K562 (cell line): Measurements from ENCODE around the gene GLCCI1. TPM values are rescaled to one million over a fixed set of nuclear protein-coding genes. Genes with fewer than 3 reads are reported as not detected.

Source experiments
- ATAC-seq: fragments of 200-7000 bp; cut with Tn5 transposase; 3 replicates; pipeline ENCODE4 v1.9.1; 2020; ENCODE audit warnings: moderate library complexity
- BruUV-seq: library from RNA; stranded (reverse); fragments of 400-500 nt; replicated peaks from 2 replicates; lab custom pipeline; 2021; lab: Mats Ljungman, UMichigan
- CTCF ChIA-PET: fragments of 300-600 bp; formaldehyde crosslinking; extraction: SDS; loops from one replicate; lab custom pipeline; 2021; ENCODE audit warnings: low intra/inter-chr PET ratio; lab: Yijun Ruan, JAX
- POLR2A ChIA-PET: fragments of 300-600, 350-650 bp; sonication (Branson Sonifier 250); formaldehyde crosslinking; extraction: SDS; loops from one replicate; lab custom pipeline; 2021; ENCODE audit warnings: antibody characterized with exemption, inconsistent platforms; lab: Yijun Ruan, JAX
- DNase-seq, 4 experiments: peaks; one replicate each; pipeline versions ENCODE4 v3.0.0 to v3.0.0-alpha.2; 2011 to 2018; ENCODE audit warnings: low spot score in 3 of 4, mixed read lengths in 3 of 4; ENCODE audit errors: extremely low read depth in 1 of 4
- FAIRE-seq: peaks from 2 replicates; lab custom pipeline; 2011; peaks lifted over from hg19 to GRCh38; lab: Jason Lieb, UNC
- H2AFZ ChIP-seq: 2 replicates; pipeline ENCODE4 v1.6.0; 2011; ENCODE audit warnings: low read depth, low read length, control low read depth, inconsistent platforms
- H3K27ac ChIP-seq: fragments of 200-600 bp; 3 replicates; pipeline ENCODE4 v1.8.0; 2011; ENCODE audit warnings: low read depth, mild to moderate bottlenecking, control low read depth, inconsistent platforms, low read length, moderate library complexity, mixed read lengths; ENCODE audit errors: extremely low read depth
- H3K27me3 ChIP-seq, 2 experiments: fragments of 300-600 bp in 1 of 2; 2 replicates in 1 of 2; 3 replicates in 1 of 2; pipeline versions ENCODE4 v1.6.0 to v1.8.0; 2011; ENCODE audit warnings: inconsistent platforms in 2 of 2, low read length in 2 of 2, mild to moderate bottlenecking in 1 of 2, mixed read lengths in 1 of 2, moderate library complexity in 1 of 2; ENCODE audit not compliant: control insufficient read depth in 2 of 2, insufficient read depth in 2 of 2
- H3K36me3 ChIP-seq: fragments of 300-600 bp; 3 replicates; pipeline ENCODE4 v1.8.0; 2011; ENCODE audit warnings: mild to moderate bottlenecking, low read length, inconsistent platforms; ENCODE audit not compliant: control insufficient read depth, insufficient read depth
- H3K4me1 ChIP-seq, 2 experiments: fragments of 200-600 bp in 1 of 2; replicated peaks in 1 of 2; 2 replicates in 1 of 2; 3 replicates in 1 of 2; pipeline versions ENCODE4 v1.5.1 to v1.8.0; 2011; ENCODE audit warnings: inconsistent platforms in 2 of 2, low read length in 2 of 2, mild to moderate bottlenecking in 1 of 2, mixed read lengths in 1 of 2, moderate library complexity in 1 of 2; ENCODE audit not compliant: control insufficient read depth in 2 of 2, insufficient read depth in 2 of 2
- H3K4me2 ChIP-seq: 2 replicates; pipeline ENCODE4 v1.6.1; 2011; ENCODE audit warnings: low read length, control low read depth, inconsistent platforms, mixed read lengths; ENCODE audit not compliant: insufficient read depth
- H3K4me3 ChIP-seq: fragments of 200-600 bp; sonication (generic), shearing (Covaris generic); 2 replicates; pipeline ENCODE4 v1.5.1; 2016; ENCODE audit warnings: control low read depth, inconsistent platforms
- H3K79me2 ChIP-seq: fragments of 200-600 bp; 3 replicates; pipeline ENCODE4 v1.8.0; 2011; ENCODE audit warnings: low read length, inconsistent platforms; ENCODE audit not compliant: control insufficient read depth, insufficient read depth
- H3K9ac ChIP-seq, 2 experiments: 2 replicates each; pipeline versions ENCODE4 v1.6.0 to v1.6.1; 2011; ENCODE audit warnings: low read depth in 2 of 2, low read length in 2 of 2, control low read depth in 1 of 2, inconsistent platforms in 1 of 2, mild to moderate bottlenecking in 1 of 2, mixed read lengths in 1 of 2; ENCODE audit not compliant: insufficient read depth in 1 of 2
- H3K9me1 ChIP-seq: one replicate; pipeline ENCODE4 v1.6.0; 2011; ENCODE audit warnings: inconsistent platforms, mild to moderate bottlenecking, low read length, moderate library complexity; ENCODE audit not compliant: control insufficient read depth, insufficient read depth
- H3K9me3 ChIP-seq: replicated peaks from 2 replicates; pipeline ENCODE4 v1.5.1; 2011; ENCODE audit warnings: low read depth, low read length, inconsistent platforms; ENCODE audit not compliant: control insufficient read depth, insufficient read depth
- H4K20me1 ChIP-seq: replicated peaks from 2 replicates; pipeline ENCODE4 v1.6.1; 2011; ENCODE audit warnings: low read length, inconsistent platforms, mixed read lengths; ENCODE audit not compliant: control insufficient read depth, insufficient read depth
- ADNP ChIP-seq: fragments of 200-800 bp; sonication (Bioruptor generic); IDR thresholded peaks from 2 replicates; pipeline ENCODE4 v1.6.1; 2016; ENCODE audit warnings: missing genetic modification characterization, missing compliant biosample characterization
- CHCHD3 ChIP-seq: fragments of 250-450 bp; sonication (Bioruptor Pico); IDR thresholded peaks from 2 replicates; pipeline ENCODE4 v2.1.2; 2022; ENCODE audit warnings: mild to moderate bottlenecking
- GABPB2 ChIP-seq: fragments of 250-450 bp; sonication (Bioruptor Pico); conservative IDR thresholded peaks from 2 replicates; pipeline ENCODE4 v1.5.1; 2021; ENCODE audit warnings: mild to moderate bottlenecking
- GATAD2B ChIP-seq: fragments of 450-650 bp; IDR thresholded peaks from 2 replicates; pipeline ENCODE4 v1.6.1; 2017; ENCODE audit warnings: mild to moderate bottlenecking, borderline replicate concordance
- JUNB ChIP-seq: fragments of 450-650 bp; formaldehyde crosslinking; conservative IDR thresholded peaks from 2 replicates; pipeline ENCODE4 v1.4.0; 2020; ENCODE audit warnings: mild to moderate bottlenecking
- KHSRP ChIP-seq: fragments of 450-650 bp; IDR thresholded peaks from 2 replicates; pipeline ENCODE4 v1.6.1; 2017
- MCM2 ChIP-seq: fragments of 450-650 bp; IDR thresholded peaks from 2 replicates; pipeline ENCODE4 v1.6.1; 2017; ENCODE audit warnings: low read depth, mild to moderate bottlenecking
- MED1 ChIP-seq: sonication (generic); formaldehyde crosslinking; IDR thresholded peaks from 2 replicates; pipeline ENCODE4 v1.8.1; 2023; ENCODE audit warnings: missing genetic modification reagents, borderline replicate concordance
- MEF2D ChIP-seq: conservative IDR thresholded peaks from 2 replicates; pipeline ENCODE4 v1.6.1; 2016; ENCODE audit warnings: low read depth, missing genetic modification characterization, missing compliant biosample characterization
- NR2C1 ChIP-seq, 2 experiments: fragments of 450-650 bp; IDR thresholded peaks; 2 replicates each; pipeline ENCODE4 v1.6.1; 2017; ENCODE audit warnings: mild to moderate bottlenecking in 2 of 2, antibody characterized with exemption in 1 of 2, inconsistent platforms in 1 of 2, missing compliant biosample characterization in 1 of 2, missing genetic modification characterization in 1 of 2
- PTTG1 ChIP-seq: fragments of 450-650 bp; IDR thresholded peaks from 2 replicates; pipeline ENCODE4 v1.6.1; 2016; ENCODE audit warnings: low read depth, mild to moderate bottlenecking, missing genetic modification characterization, missing compliant biosample characterization
- TAF15 ChIP-seq: fragments of 200-400 bp; formaldehyde crosslinking; IDR thresholded peaks from 2 replicates; pipeline ENCODE4 v1.6.1; 2017; ENCODE audit warnings: mild to moderate bottlenecking, low read depth, low read length, moderate library complexity
- TRIM28 ChIP-seq: fragments of 450-650 bp; IDR thresholded peaks from 2 replicates; pipeline ENCODE4 v1.6.1; 2017
- ZNF561 ChIP-seq: fragments of 450-650 bp; formaldehyde crosslinking; conservative IDR thresholded peaks from 2 replicates; pipeline ENCODE4 v1.4.0; 2020; ENCODE audit warnings: mild to moderate bottlenecking, moderate library complexity
- WGBS: fragments of 100-300 bp; shearing (Covaris generic); methylation state at CpG from one replicate; pipeline ENCODE4 v1.1.6; 2016; ENCODE audit warnings: low coverage, mixed read lengths; ENCODE audit not compliant: insufficient coverage; ENCODE audit errors: missing lambda C conversion rate; 5-methylcytosine and 5-hydroxymethylcytosine counted together
- in situ Hi-C: fragments of 300-500 bp; cut with MboI; formaldehyde crosslinking; loops from 4 replicates; pipeline ENCODE4 v1.15.0; 2018; ENCODE audit warnings: inconsistent platforms, mixed read lengths
- intact Hi-C: fragments of 100-400 bp; cut with micrococcal nuclease; formaldehyde crosslinking; loops from 2 replicates; pipeline ENCODE4 v1.14.2; 2022
- polyA plus RNA-seq, 8 experiments: library from polyadenylated mRNA; depleted of rRNA in 4 of 8; stranded (reverse) in 5 of 8; unstranded in 3 of 8; fragments of >200 nt; fragmentation: Nextera tagmentation in 2 of 8; fragmentation: Illumina TruSeq in 1 of 8; extraction: Ambion mirVana in 2 of 8; extraction: Trizol in 1 of 8; gene quantifications; 2 replicates each; pipeline versions ENCODE4 v1.2.1 to v1.2.3, GENCODE V29; 2011 to 2014; ENCODE audit warnings: inconsistent platforms in 1 of 8, missing spikeins in 1 of 8
- total RNA-seq, 7 experiments: library from RNA; depleted of rRNA in 6 of 7; stranded (reverse); fragments of >200 nt in 6 of 7; fragmentation: Illumina TruSeq in 2 of 7; extraction: Trizol in 2 of 7; gene quantifications; 2 replicates each; pipeline versions ENCODE4 v1.2.1 to v1.2.3, GENCODE V29; 2011 to 2021; ENCODE audit warnings: low replicate concordance in 1 of 7
- TF ChIP-seq, protein P1 (sequence below): fragments of 450-650 bp; IDR thresholded peaks from 2 replicates; pipeline ENCODE4 v1.6.1; 2016; ENCODE audit warnings: low read depth, mild to moderate bottlenecking, moderate library complexity
- TF ChIP-seq, protein P2 (sequence below): fragments of 200-800 bp; sonication (Bioruptor generic); IDR thresholded peaks from 2 replicates; pipeline ENCODE4 v1.6.1; 2017; ENCODE audit warnings: missing genetic modification characterization, missing compliant biosample characterization
- TF ChIP-seq, protein P3 (sequence below): fragments of 250-450 bp; sonication (Bioruptor Pico); IDR thresholded peaks from 2 replicates; pipeline ENCODE4 v1.9.0; 2021; ENCODE audit warnings: mild to moderate bottlenecking, inconsistent platforms
- TF ChIP-seq, protein P4 (sequence below), 2 experiments: fragments of 450-650 bp in 1 of 2; sonication (generic) in 1 of 2; formaldehyde crosslinking in 1 of 2; IDR thresholded peaks in 1 of 2; conservative IDR thresholded peaks in 1 of 2; 2 replicates each; pipeline versions ENCODE4 v1.6.1 to v1.8.1; 2016 to 2023; ENCODE audit warnings: mild to moderate bottlenecking in 2 of 2, moderate library complexity in 2 of 2, inconsistent platforms in 1 of 2, missing genetic modification reagents in 1 of 2

The GLCCI1 gene
- total and polyA plus RNA-seq, 9 of the 15 experiments (the other 6 are each of a cell fraction or from before 2014, with no cell fraction given): 2.7 to 11.9 (median 7.2) TPM

DNA sequence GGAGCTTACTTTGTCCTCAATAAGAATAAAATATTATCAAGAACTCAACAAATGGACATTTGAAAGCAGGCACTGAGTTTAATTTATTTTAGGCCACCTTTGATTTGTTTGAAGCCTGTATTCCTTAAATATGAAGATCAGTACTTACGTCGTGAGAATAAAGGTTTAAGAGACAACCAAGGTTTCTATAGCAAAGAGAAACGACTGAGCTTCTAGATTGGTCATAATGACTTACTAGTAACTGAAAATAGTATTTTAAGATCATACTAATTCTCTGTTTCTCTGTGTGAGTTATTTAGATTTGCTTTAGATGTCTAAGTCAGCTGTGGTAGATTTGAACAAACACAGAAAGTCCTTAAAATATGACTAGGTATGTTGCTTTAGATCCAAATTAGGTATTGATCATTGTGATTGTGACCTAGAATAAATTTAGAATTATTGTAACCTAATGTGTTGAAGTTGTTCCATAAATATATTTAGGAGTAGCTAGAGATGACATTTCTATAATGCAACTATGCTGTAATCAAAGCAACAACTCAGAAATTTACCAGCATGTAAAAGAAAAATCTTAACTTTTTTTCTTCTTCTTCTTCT is 2.4 kb upstream of the GLCCI1 start:
- Histone ChIP-seq H3K79me2 (peaks cover 15% of the 10 kb centered on the region), H3K4me1 (peaks cover 2 to 9% of the 10 kb centered on the region in 2 experiments; a peak in 3 of 5 replicates), H3K9me3 (no peaks in the 10 kb centered on the region), H4K20me1 (peaks cover 3% of the 10 kb centered on the region; the same call in 1 of the 2 replicates), H3K9ac (no peak overlapping the region), H3K27ac (no peak overlapping the region), H3K36me3 (no peaks in the 10 kb centered on the region), H3K9me1 (no peaks in the 10 kb centered on the region), H3K4me3 (no peak overlapping the region), H3K4me2 (no peak overlapping the region), H3K27me3 (no peaks in the 10 kb centered on the region), H2AFZ (no peak overlapping the region)
- BruUV-seq: no TSS peak
- ChIA-PET POLR2A (interaction anchor here (1.1 to 1.2 kb wide), 2 partner anchors 19 to 21 kb away, joined by 3 to 4 read pairs; no protein-coding TSS in a partner anchor), CTCF (no interaction called here)
- no peak for ATAC-seq
- intact Hi-C loops (no loop called here), in situ Hi-C loops (no loop called here)
- FAIRE-seq: no peak
- WGBS: 10% methylated on average over 3 of the region's 3 CpGs
- no peak for DNase-seq
- TF ChIP-seq MEF2D (tag): no peak
- TF ChIP-seq, protein P1, sequence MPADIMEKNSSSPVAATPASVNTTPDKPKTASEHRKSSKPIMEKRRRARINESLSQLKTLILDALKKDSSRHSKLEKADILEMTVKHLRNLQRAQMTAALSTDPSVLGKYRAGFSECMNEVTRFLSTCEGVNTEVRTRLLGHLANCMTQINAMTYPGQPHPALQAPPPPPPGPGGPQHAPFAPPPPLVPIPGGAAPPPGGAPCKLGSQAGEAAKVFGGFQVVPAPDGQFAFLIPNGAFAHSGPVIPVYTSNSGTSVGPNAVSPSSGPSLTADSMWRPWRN: no peak
- no peak for TF ChIP-seq ADNP (tag)
- no peak for TF ChIP-seq TRIM28
- TF ChIP-seq ZNF561 (CRISPR knock-in tag): no peak
- TF ChIP-seq, protein P2, sequence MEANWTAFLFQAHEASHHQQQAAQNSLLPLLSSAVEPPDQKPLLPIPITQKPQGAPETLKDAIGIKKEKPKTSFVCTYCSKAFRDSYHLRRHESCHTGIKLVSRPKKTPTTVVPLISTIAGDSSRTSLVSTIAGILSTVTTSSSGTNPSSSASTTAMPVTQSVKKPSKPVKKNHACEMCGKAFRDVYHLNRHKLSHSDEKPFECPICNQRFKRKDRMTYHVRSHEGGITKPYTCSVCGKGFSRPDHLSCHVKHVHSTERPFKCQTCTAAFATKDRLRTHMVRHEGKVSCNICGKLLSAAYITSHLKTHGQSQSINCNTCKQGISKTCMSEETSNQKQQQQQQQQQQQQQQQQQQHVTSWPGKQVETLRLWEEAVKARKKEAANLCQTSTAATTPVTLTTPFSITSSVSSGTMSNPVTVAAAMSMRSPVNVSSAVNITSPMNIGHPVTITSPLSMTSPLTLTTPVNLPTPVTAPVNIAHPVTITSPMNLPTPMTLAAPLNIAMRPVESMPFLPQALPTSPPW (CRISPR knock-in tag): no peak
- TF ChIP-seq TAF15: no peak
- no peak for TF ChIP-seq NR2C1 (IDR thresholded peaks at IDR 0.05)
- TF ChIP-seq NR2C1 (tag; IDR thresholded peaks at IDR 0.05): no peak
- TF ChIP-seq KHSRP: no peak
- TF ChIP-seq MED1 (CRISPR knock-in tag): no peak
- TF ChIP-seq CHCHD3 (CRISPR knock-in tag): no peak
- TF ChIP-seq, protein P3, sequence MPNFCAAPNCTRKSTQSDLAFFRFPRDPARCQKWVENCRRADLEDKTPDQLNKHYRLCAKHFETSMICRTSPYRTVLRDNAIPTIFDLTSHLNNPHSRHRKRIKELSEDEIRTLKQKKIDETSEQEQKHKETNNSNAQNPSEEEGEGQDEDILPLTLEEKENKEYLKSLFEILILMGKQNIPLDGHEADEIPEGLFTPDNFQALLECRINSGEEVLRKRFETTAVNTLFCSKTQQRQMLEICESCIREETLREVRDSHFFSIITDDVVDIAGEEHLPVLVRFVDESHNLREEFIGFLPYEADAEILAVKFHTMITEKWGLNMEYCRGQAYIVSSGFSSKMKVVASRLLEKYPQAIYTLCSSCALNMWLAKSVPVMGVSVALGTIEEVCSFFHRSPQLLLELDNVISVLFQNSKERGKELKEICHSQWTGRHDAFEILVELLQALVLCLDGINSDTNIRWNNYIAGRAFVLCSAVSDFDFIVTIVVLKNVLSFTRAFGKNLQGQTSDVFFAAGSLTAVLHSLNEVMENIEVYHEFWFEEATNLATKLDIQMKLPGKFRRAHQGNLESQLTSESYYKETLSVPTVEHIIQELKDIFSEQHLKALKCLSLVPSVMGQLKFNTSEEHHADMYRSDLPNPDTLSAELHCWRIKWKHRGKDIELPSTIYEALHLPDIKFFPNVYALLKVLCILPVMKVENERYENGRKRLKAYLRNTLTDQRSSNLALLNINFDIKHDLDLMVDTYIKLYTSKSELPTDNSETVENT (CRISPR knock-in tag): no peak
- TF ChIP-seq PTTG1: no peak
- TF ChIP-seq, protein P4, sequence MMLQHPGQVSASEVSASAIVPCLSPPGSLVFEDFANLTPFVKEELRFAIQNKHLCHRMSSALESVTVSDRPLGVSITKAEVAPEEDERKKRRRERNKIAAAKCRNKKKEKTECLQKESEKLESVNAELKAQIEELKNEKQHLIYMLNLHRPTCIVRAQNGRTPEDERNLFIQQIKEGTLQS (IDR thresholded peaks at IDR 0.05): no peak
- TF ChIP-seq, protein P4 (CRISPR knock-in tag; conservative IDR thresholded peaks at IDR 0.05): no peak
- TF ChIP-seq MCM2: no peak
- no peak for TF ChIP-seq GABPB2
- TF ChIP-seq GATAD2B: no peak
- no peak for TF ChIP-seq JUNB (CRISPR knock-in tag)
